ENCODE data around the gene LAMA3.

The LAMA3 gene

DNA sequence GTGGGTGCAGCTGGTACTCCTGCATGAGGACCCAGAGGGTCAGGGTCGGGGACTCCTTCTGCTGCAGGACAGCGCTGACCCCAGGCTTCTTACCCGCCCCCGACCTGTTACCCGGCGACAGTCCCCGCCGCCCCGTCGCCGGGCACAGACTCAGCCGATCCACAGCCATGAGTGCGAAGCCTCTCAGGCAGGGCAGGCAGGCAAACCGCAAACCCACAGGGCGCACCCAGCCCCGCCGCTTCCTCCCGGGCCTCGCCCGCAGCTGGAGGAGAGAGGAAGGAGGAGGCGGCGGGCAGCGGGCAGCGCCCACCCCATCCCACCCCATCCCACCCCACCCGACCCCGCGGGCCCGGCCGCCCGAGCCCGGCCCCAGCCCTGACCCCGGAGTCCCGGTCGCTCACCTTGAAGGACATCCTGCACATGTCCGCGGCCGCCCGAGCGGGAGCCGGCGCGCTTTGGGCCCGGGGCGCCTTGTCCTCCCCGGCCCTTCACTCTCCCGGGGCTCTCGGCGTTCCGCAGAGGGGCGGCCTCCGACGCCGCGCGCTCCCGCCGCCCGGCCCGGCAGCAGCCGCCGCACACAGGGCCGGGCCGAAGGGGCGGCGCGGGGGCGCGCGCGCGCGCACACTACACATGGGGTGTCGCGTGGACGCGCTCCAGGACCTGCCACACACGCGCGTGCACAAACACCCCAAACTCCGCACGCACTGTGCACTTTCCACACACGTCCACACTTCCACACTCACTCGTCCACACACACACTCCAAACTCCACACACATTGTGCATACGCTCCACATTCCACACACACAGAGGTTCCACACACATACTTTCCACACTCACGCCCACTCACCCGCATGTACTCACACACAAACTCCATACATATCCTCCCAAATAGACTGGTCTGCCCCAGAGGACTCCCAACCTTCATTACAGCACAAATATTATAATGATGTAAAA is 26.7 kb upstream of the LAMA3 start, which contains the start of gene ANKRD29 (continued):
- TF ChIP-seq, protein P1, sequence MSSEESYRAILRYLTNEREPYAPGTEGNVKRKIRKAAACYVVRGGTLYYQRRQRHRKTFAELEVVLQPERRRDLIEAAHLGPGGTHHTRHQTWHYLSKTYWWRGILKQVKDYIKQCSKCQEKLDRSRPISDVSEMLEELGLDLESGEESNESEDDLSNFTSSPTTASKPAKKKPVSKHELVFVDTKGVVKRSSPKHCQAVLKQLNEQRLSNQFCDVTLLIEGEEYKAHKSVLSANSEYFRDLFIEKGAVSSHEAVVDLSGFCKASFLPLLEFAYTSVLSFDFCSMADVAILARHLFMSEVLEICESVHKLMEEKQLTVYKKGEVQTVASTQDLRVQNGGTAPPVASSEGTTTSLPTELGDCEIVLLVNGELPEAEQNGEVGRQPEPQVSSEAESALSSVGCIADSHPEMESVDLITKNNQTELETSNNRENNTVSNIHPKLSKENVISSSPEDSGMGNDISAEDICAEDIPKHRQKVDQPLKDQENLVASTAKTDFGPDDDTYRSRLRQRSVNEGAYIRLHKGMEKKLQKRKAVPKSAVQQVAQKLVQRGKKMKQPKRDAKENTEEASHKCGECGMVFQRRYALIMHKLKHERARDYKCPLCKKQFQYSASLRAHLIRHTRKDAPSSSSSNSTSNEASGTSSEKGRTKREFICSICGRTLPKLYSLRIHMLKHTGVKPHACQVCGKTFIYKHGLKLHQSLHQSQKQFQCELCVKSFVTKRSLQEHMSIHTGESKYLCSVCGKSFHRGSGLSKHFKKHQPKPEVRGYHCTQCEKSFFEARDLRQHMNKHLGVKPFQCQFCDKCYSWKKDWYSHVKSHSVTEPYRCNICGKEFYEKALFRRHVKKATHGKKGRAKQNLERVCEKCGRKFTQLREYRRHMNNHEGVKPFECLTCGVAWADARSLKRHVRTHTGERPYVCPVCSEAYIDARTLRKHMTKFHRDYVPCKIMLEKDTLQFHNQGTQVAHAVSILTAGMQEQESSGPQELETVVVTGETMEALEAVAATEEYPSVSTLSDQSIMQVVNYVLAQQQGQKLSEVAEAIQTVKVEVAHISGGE (tag by site-specific recombination; conservative IDR thresholded peaks at IDR 0.05; ENCODE audit: low read depth): 0 out of 2 replicates have a peak, but pooled peaks have one; percentile 12
- TF ChIP-seq, protein P2, sequence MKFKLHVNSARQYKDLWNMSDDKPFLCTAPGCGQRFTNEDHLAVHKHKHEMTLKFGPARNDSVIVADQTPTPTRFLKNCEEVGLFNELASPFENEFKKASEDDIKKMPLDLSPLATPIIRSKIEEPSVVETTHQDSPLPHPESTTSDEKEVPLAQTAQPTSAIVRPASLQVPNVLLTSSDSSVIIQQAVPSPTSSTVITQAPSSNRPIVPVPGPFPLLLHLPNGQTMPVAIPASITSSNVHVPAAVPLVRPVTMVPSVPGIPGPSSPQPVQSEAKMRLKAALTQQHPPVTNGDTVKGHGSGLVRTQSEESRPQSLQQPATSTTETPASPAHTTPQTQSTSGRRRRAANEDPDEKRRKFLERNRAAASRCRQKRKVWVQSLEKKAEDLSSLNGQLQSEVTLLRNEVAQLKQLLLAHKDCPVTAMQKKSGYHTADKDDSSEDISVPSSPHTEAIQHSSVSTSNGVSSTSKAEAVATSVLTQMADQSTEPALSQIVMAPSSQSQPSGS (tag by site-specific recombination; IDR thresholded peaks at IDR 0.05; ENCODE audit: low read depth): no peak
- TF ChIP-seq, protein P3, sequence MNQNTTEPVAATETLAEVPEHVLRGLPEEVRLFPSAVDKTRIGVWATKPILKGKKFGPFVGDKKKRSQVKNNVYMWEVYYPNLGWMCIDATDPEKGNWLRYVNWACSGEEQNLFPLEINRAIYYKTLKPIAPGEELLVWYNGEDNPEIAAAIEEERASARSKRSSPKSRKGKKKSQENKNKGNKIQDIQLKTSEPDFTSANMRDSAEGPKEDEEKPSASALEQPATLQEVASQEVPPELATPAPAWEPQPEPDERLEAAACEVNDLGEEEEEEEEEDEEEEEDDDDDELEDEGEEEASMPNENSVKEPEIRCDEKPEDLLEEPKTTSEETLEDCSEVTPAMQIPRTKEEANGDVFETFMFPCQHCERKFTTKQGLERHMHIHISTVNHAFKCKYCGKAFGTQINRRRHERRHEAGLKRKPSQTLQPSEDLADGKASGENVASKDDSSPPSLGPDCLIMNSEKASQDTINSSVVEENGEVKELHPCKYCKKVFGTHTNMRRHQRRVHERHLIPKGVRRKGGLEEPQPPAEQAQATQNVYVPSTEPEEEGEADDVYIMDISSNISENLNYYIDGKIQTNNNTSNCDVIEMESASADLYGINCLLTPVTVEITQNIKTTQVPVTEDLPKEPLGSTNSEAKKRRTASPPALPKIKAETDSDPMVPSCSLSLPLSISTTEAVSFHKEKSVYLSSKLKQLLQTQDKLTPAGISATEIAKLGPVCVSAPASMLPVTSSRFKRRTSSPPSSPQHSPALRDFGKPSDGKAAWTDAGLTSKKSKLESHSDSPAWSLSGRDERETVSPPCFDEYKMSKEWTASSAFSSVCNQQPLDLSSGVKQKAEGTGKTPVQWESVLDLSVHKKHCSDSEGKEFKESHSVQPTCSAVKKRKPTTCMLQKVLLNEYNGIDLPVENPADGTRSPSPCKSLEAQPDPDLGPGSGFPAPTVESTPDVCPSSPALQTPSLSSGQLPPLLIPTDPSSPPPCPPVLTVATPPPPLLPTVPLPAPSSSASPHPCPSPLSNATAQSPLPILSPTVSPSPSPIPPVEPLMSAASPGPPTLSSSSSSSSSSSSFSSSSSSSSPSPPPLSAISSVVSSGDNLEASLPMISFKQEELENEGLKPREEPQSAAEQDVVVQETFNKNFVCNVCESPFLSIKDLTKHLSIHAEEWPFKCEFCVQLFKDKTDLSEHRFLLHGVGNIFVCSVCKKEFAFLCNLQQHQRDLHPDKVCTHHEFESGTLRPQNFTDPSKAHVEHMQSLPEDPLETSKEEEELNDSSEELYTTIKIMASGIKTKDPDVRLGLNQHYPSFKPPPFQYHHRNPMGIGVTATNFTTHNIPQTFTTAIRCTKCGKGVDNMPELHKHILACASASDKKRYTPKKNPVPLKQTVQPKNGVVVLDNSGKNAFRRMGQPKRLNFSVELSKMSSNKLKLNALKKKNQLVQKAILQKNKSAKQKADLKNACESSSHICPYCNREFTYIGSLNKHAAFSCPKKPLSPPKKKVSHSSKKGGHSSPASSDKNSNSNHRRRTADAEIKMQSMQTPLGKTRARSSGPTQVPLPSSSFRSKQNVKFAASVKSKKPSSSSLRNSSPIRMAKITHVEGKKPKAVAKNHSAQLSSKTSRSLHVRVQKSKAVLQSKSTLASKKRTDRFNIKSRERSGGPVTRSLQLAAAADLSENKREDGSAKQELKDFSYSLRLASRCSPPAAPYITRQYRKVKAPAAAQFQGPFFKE (tag by site-specific recombination; IDR thresholded peaks at IDR 0.05; ENCODE audit: borderline replicate concordance): no peak
- TF ChIP-seq ZBTB7A (tag by site-specific recombination; IDR thresholded peaks at IDR 0.05; ENCODE audit: low read depth): 0 out of 2 replicates have a peak, but pooled peaks have one; percentile 74
- no peak for TF ChIP-seq ZNF629 (tag by site-specific recombination; IDR thresholded peaks at IDR 0.05)
- no peak; the same call in 1 of the 2 replicates for TF ChIP-seq ZNF416 (tag by site-specific recombination; IDR thresholded peaks at IDR 0.05)
- TF ChIP-seq, protein P4, sequence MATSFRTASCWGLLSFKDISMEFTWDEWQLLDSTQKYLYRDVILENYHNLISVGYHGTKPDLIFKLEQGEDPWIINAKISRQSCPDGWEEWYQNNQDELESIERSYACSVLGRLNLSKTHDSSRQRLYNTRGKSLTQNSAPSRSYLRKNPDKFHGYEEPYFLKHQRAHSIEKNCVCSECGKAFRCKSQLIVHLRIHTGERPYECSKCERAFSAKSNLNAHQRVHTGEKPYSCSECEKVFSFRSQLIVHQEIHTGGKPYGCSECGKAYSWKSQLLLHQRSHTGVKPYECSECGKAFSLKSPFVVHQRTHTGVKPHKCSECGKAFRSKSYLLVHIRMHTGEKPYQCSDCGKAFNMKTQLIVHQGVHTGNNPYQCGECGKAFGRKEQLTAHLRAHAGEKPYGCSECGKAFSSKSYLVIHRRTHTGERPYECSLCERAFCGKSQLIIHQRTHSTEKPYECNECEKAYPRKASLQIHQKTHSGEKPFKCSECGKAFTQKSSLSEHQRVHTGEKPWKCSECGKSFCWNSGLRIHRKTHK (tag by site-specific recombination; IDR thresholded peaks at IDR 0.05): no peak
- no peak; the same call in 1 of the 2 replicates for TF ChIP-seq KLF7 (tag by site-specific recombination; IDR thresholded peaks at IDR 0.05; ENCODE audit: borderline replicate concordance)
- TF ChIP-seq MEIS1 (CRISPR knock-in tag; IDR thresholded peaks at IDR 0.05; ENCODE audit: borderline replicate concordance): no peak
- no peak for TF ChIP-seq ZNF133 (tag by site-specific recombination; IDR thresholded peaks at IDR 0.05)
- no peak for TF ChIP-seq WT1 (tag by site-specific recombination; IDR thresholded peaks at IDR 0.05)
- TF ChIP-seq ZNF529 (tag by site-specific recombination; IDR thresholded peaks at IDR 0.05; ENCODE audit: insufficient replicate concordance): no peak
- no peak for TF ChIP-seq OSR2 (tag by site-specific recombination; IDR thresholded peaks at IDR 0.05)
- no peak for TF ChIP-seq ZNF707 (tag by site-specific recombination; IDR thresholded peaks at IDR 0.05)
- no peak for TF ChIP-seq ZNF558 (tag by site-specific recombination; IDR thresholded peaks at IDR 0.05)
- TF ChIP-seq ZBTB1 (tag by site-specific recombination; IDR thresholded peaks at IDR 0.05): no peak
- TF ChIP-seq, protein P5, sequence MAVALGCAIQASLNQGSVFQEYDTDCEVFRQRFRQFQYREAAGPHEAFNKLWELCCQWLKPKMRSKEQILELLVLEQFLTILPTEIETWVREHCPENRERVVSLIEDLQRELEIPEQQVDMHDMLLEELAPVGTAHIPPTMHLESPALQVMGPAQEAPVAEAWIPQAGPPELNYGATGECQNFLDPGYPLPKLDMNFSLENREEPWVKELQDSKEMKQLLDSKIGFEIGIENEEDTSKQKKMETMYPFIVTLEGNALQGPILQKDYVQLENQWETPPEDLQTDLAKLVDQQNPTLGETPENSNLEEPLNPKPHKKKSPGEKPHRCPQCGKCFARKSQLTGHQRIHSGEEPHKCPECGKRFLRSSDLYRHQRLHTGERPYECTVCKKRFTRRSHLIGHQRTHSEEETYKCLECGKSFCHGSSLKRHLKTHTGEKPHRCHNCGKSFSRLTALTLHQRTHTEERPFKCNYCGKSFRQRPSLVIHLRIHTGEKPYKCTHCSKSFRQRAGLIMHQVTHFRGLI (tag by site-specific recombination; IDR thresholded peaks at IDR 0.05): no peak
- TF ChIP-seq ZNF596 (tag by site-specific recombination; IDR thresholded peaks at IDR 0.05): no peak
- TF ChIP-seq ZNF521 (tag by site-specific recombination; IDR thresholded peaks at IDR 0.05): no peak
- TF ChIP-seq ZNF248 (tag by site-specific recombination; IDR thresholded peaks at IDR 0.05): no peak
- no peak for TF ChIP-seq ZNF837 (tag by site-specific recombination; IDR thresholded peaks at IDR 0.05)
- no peak for TF ChIP-seq ZNF768 (tag by site-specific recombination; IDR thresholded peaks at IDR 0.05)
- peak; percentile 87; the same call in 1 of the 2 replicates for TF ChIP-seq EGR2 (tag by site-specific recombination; IDR thresholded peaks at IDR 0.05; ENCODE audit: low read depth)
- TF ChIP-seq ZNF394 (tag by site-specific recombination; IDR thresholded peaks at IDR 0.05; ENCODE audit: borderline replicate concordance): no peak
- TF ChIP-seq ZNF747 (tag by site-specific recombination; IDR thresholded peaks at IDR 0.05): no peak
